Erythroblast (primary cell): ENCODE measurements around the gene RIPK1.

Source experiments
- GATA1 ChIP-seq: IDR thresholded peaks from 2 replicates; pipeline ENCODE4 v1.6.1; 2011; ENCODE audit warnings: low read depth, mild to moderate bottlenecking, control low read depth, low read length, moderate library complexity
- POLR2A ChIP-seq: IDR thresholded peaks from 2 replicates; pipeline ENCODE4 v1.6.1; 2011; ENCODE audit warnings: mild to moderate bottlenecking, low read length

- no peak for TF ChIP-seq POLR2A
- TF ChIP-seq GATA1, result no peak
Measured at GRCh38 chr6:3086282-3086946, 18.1 kb downstream of the RIPK1 start.
